GM13977 (cell line): ENCODE measurements around the gene SERTAD4.

Experiments
- DNase-seq: peaks from one replicate; pipeline ENCODE4 v3.0.0; 2012; ENCODE audit warnings: low spot score
- CTCF ChIP-seq: IDR thresholded peaks from 2 replicates; pipeline ENCODE4 v1.5.1; 2012; ENCODE audit warnings: mild to moderate bottlenecking, control low read depth; ENCODE audit not compliant: insufficient read depth; ENCODE audit errors: extremely low read depth, missing control alignments
- in situ Hi-C: fragments of 300-500 bp; cut with MboI; formaldehyde crosslinking; loops from one replicate; pipeline ENCODE4 v1.12.0; 2022; ENCODE audit warnings: low sequenced_read_pairs, low pct_unique_long_range_greater_than_20kb, mixed read lengths, inconsistent platforms; ENCODE audit not compliant: unreplicated experiment

The SERTAD4 gene

DNA sequence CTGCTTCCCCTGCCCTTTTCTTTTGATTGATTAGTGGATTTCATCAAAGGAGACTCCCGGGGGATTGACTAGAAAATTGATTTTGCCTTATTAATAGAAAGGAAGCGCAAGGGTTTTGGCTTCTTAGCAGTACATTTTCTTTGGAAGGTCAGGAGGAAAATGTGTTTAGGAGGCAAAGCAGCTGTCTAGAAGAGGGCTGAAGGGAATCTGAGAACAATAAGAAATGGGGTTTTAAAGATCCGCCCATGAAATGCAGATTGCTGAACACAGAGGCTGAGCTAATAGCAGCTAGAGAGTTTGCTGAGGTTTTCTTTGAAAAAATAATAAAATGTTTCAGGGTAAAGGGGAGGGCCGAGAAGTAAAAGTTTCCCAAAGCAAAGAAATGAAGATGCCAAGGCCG, 4.9 kb downstream of the SERTAD4 start:
- no peak for DNase-seq
- in situ Hi-C loops = no loop called here
- no peak for TF ChIP-seq CTCF

DNA sequence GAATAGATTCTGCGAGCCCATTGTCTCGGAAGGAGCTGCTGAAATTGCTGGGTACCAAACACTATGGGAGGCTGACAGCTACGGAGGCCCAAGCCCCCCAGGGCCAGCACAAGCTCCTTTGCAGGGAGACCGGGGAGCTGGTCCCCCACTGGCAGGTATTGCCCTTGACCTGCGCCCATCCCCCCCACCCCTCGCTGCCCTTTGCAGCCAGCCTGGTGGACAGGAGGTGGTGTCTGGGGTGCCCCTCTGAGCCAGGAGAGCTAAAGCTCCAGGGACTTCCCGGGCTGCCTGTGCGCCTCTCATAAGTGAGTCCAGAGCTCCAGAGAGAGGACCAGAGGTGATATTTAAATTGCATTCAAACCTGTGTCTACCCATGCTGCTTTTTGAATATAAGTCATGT, 5.4 kb downstream of the SERTAD4 start:
- TF ChIP-seq CTCF = no peak
- no peak for DNase-seq
- in situ Hi-C loops = no loop called here

DNA sequence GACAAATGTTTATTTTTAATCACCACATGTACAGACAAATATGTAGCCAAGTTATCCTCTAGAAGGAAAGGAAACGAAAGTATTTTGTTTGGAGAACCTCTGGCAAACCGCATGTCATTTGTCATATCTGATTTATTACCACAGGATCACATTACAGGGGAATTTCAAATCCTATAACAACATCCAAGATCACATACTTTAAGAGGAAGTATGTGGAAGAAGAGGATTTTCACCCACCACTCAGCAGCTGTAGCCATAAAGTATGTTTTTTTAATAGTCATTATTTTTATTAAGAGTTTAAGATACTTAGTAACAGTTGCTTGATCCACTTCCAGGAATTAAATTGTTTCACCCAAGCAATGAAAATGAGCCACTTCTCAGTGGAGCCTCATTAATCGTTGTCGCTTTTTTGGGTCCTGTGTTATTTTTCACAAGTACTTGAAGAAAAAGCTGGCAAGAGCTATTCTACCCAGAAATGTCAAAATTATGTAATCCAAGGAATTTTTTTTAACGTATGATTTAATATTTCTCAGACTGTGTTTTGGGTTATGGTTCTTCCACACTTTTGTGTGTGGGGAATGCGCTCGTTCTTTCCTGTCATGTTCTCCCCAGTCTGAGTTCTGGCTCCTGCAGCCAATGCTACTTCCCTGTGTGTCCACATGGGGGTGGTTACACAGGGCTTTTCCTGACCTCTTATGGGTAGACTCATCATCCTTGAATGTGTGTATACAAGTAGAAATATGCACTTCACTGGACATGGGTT, 6.9 kb downstream of the SERTAD4 start:
- TF ChIP-seq CTCF = no peak
- in situ Hi-C loops = no loop called here
- no peak for DNase-seq

DNA sequence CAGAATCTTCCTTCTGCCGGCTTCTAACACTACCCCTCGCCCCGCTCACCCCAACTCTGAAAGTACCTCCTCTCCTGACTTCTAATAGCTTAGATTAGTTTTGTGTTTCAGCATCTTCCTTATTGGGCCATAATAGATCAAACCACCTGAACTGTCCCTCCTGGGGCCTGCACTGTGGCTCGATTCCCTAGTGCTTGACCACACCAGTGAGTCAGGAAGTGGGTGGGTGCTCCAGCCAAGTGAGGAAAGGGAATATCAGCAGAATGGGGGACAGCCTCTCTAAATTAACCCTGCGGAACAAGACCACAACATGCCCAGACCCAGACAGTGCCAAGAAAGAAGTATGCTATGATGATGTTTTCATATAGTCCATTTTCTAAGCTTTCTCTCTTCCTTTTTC, 8.5 kb downstream of the SERTAD4 start:
- in situ Hi-C loops = no loop called here
- TF ChIP-seq CTCF = no peak
- no peak for DNase-seq

- in situ Hi-C loops = no loop called here
- no peak for DNase-seq
- no peak for TF ChIP-seq CTCF
Measured at GRCh38 chr1:210244746-210245367, 12.3 kb downstream of the SERTAD4 start.

DNA sequence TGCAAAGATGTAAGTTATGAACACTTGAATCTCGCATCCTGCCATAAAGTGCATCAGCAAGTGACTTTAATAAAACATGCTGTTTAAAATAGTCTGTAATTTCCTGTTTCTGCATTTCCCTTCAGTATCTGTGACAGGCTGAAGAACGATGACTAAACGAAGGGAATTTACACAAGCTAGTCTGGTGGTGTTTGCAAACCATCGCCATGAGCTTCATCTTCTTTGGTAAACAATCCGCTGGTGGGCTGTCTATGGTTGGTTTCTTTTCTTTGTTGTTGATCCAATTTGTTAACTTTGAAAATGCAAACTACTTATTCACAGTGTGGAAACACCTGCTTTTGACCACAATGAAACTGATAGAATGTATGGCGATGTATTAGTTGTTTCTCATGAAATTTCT, 13.9 kb downstream of the SERTAD4 start:
- in situ Hi-C loops = no loop called here
- no peak for DNase-seq
- TF ChIP-seq CTCF = no peak
